ENCODE results near the gene GLT1D1. TPM values are rescaled to one million over a fixed set of nuclear protein-coding genes. Genes with fewer than 3 reads are reported as not detected.

The GLT1D1 gene
- total RNA-seq, 4 donors from 2014 or later, result 0.09 to 10.4 (median 0.71) TPM

- no peak for TF ChIP-seq CTCF (IDR thresholded peaks at IDR 0.05)
- ATAC-seq (ENCODE audit: low FRiP score), result no peak
- no peak for DNase-seq (ENCODE audit: low spot score)
Observed at GRCh38 chr12:128976120-128976738, 123.0 kb downstream of the GLT1D1 start.

DNA sequence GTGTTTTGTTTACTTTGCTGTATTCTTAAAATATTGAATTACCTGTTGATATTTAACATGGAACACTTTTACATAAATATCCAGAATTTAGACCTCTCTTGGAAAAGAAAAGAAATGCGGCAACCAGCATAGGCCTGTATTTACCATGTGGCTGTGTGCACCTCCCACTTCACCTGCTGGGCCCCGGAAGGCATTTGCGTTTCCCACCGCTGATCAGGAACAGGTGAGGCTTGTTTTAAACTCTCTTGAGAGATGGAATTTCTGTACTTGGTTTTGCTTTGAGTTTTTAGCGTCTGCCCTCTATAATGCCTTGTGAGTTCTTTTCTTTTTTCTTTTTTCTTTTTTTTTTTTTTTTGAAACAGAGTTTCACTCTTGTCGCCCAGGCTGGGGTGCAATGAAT is 124.2 kb downstream of the GLT1D1 start:
- DNase-seq (ENCODE audit: low spot score) (no peak), ATAC-seq (ENCODE audit: low FRiP score) (no peak)
- no peak for TF ChIP-seq CTCF (IDR thresholded peaks at IDR 0.05)

DNA sequence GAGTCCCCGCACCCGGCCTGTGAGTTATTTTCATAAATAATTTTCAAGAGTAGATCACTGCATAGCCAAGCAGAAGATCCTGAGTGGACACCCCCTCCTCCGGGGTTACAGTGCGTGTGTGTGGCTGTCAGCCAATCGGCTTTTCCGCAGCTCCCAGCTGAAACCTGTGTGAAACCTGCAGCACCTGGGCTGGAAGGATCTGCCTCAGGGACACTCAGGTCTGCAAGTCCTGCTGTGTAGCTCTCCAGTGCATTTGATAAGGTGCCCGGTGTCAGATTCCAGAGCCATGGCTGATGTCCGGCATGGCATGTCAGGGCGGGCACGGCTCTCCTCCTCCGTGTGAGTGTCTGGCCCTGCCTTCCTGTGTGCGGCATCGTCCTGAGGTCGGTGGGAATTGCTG is 124.8 kb downstream of the GLT1D1 start:
- ATAC-seq (ENCODE audit: low FRiP score), result no peak
- TF ChIP-seq CTCF (IDR thresholded peaks at IDR 0.05), result no peak
- DNase-seq (ENCODE audit: low spot score), result no peak

DNA sequence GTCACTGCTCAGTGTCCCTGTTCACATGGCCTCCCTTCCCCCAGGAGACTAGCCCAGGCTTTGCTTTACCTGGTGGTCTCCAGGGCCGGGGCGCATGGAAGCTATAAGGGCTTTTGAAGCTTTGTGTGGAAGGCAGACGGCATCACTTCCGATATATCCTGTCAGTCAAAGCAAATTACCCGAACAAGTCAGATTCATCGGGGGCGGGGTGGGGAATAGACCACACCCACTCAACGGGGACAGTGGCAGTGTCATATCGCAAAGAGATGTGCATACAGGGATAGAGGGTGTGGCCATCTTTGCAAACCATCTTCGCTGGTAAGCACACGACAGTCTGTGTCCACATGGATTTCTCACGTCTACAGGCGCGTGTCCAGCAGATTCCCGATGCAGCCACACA is 127.3 kb downstream of the GLT1D1 start:
- no peak for ATAC-seq (ENCODE audit: low FRiP score)
- DNase-seq (ENCODE audit: low spot score), result no peak
- TF ChIP-seq CTCF (IDR thresholded peaks at IDR 0.05), result no peak

DNA sequence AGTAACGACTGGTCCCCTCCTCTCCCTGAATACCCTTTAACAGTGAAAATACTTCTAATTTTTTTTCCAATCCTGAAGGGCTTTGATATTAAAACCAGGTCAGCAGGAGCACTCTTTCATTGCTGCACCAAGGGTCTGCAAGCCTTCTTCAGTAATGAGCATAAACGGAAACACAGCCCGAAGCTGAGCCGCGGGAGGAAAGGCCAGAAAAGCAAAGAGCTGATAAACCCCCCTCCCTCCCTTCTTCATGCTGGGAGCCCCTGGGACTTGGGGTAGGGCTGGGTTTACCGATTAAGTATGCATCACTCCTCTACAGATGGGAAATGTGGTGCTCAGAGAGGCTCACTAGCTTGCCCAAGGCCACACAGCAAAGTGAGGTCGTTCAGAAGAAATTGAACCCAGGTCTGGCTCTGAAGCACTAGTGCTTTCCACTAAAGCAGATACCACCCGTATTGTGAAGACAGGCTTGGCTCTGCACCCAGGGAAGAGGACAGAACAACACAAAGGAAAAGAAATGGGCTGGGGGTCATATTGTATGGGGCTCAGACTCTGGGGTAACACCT is 128.8 kb downstream of the GLT1D1 start:
- DNase-seq (ENCODE audit: low spot score) (no peak), ATAC-seq (ENCODE audit: low FRiP score) (no peak)
- no peak for TF ChIP-seq CTCF (IDR thresholded peaks at IDR 0.05)

- TF ChIP-seq CTCF (IDR thresholded peaks at IDR 0.05), result no peak
- ATAC-seq (ENCODE audit: low FRiP score) (no peak), DNase-seq (ENCODE audit: low spot score) (no peak)
Observed at GRCh38 chr12:128982933-128983332, 129.7 kb downstream of the GLT1D1 start.

DNA sequence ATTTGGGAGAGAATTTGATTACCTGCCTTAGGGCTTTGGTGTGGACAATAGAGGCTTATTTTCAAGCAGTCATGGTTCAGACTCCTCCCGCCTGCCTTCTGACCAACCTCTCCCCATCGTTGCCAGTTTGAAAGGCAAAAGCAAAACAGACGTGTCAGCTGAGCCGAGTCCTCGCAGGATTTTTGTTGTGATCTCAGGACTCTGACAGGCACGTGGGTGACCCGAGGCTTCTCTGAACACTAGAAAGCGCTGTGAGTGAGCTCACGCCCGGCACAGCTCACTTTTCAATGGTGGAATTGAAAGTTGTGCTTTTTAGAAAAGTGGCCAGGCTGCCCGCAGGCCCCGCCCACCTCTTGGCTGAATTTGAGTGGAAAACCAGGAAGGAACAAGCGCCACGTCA is 130.1 kb downstream of the GLT1D1 start:
- ATAC-seq (ENCODE audit: low FRiP score) (no peak), DNase-seq (ENCODE audit: low spot score) (no peak)
- no peak for TF ChIP-seq CTCF (IDR thresholded peaks at IDR 0.05)
